Activated CD8-positive, alpha-beta T cell treated with anti-CD3 and anti-CD28 coated beads for 36 hours (primary cell): Measurements from ENCODE around the gene HSPB1. TPM values are rescaled to one million over a fixed set of nuclear protein-coding genes. Genes with fewer than 3 reads are reported as not detected.
A peak's percentile ranks its signal among the peaks of the same experiment; 100 is the strongest.

Experiments
- ATAC-seq: fragments of 200-7000 bp; cut with Tn5 transposase; one replicate; pipeline ENCODE4 v1.10.0; 2021; ENCODE audit warnings: mild to moderate bottlenecking, moderate library complexity
- CTCF ChIA-PET: fragments of 350-600 bp; sonication (Branson Sonifier 250); formaldehyde crosslinking; loops from one replicate; lab custom pipeline; 2021; ENCODE audit warnings: antibody characterized with exemption; lab: Charles Lee
- POLR2A ChIA-PET: fragments of 350-600 bp; sonication (Branson Sonifier 250); formaldehyde crosslinking; loops from one replicate; lab custom pipeline; 2021; ENCODE audit warnings: antibody characterized with exemption; lab: Charles Lee
- DNase-seq: peaks from one replicate; pipeline ENCODE4 v3.0.0-alpha.2; 2020
- H3K27ac Mint-ChIP-seq: one replicate; pipeline ENCODE4 v1.8.0; 2021; ENCODE audit warnings: mild to moderate bottlenecking, mixed read lengths
- H3K27me3 Mint-ChIP-seq: one replicate; pipeline ENCODE4 v1.8.0; 2021; ENCODE audit warnings: mixed read lengths
- H3K36me3 Mint-ChIP-seq: one replicate; pipeline ENCODE4 v1.8.0; 2021; ENCODE audit warnings: low read depth, mixed read lengths
- H3K4me1 Mint-ChIP-seq: one replicate; pipeline ENCODE4 v1.8.0; 2021; ENCODE audit warnings: low read depth, mixed read lengths
- H3K4me3 Mint-ChIP-seq: one replicate; pipeline ENCODE4 v1.8.0; 2021; ENCODE audit warnings: mild to moderate bottlenecking, moderate library complexity, mixed read lengths
- H3K9me3 Mint-ChIP-seq: one replicate; pipeline ENCODE4 v1.8.0; 2021; ENCODE audit warnings: mixed read lengths
- intact Hi-C: fragments of 100-400 bp; cut with micrococcal nuclease; formaldehyde crosslinking; loops from one replicate; pipeline ENCODE4 v1.10.0; 2022
- total RNA-seq, 2 experiments: library from RNA; stranded (reverse); gene quantifications; one replicate each; pipeline ENCODE4 v1.2.3, GENCODE V29; 2021
- TF ChIP-seq, protein P1 (sequence below): fragments of 200-600 bp; IDR thresholded peaks from one replicate; pipeline ENCODE4 v1.8.0; 2022; ENCODE audit warnings: antibody characterized with exemption, mild to moderate bottlenecking

Gene HSPB1
- total RNA-seq, 2 experiments from 2014 or later, result 104 to 109 TPM

GRCh38 chr7:76260171-76260703 is 42.2 kb upstream of the HSPB1 start:
- CTCF ChIA-PET, result interaction anchor here (1.0 kb wide), 1 partner anchor 82 kb away, joined by 4 read pairs; no protein-coding TSS in a partner anchor
- H3K27ac Mint-ChIP-seq, result no peak overlapping the region
- TF ChIP-seq, protein P1, sequence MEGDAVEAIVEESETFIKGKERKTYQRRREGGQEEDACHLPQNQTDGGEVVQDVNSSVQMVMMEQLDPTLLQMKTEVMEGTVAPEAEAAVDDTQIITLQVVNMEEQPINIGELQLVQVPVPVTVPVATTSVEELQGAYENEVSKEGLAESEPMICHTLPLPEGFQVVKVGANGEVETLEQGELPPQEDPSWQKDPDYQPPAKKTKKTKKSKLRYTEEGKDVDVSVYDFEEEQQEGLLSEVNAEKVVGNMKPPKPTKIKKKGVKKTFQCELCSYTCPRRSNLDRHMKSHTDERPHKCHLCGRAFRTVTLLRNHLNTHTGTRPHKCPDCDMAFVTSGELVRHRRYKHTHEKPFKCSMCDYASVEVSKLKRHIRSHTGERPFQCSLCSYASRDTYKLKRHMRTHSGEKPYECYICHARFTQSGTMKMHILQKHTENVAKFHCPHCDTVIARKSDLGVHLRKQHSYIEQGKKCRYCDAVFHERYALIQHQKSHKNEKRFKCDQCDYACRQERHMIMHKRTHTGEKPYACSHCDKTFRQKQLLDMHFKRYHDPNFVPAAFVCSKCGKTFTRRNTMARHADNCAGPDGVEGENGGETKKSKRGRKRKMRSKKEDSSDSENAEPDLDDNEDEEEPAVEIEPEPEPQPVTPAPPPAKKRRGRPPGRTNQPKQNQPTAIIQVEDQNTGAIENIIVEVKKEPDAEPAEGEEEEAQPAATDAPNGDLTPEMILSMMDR, result no peak
- H3K36me3 Mint-ChIP-seq, result no peaks in the 10 kb centered on the region
- H3K4me3 Mint-ChIP-seq, result no peak overlapping the region
- peaks cover 21% of the 10 kb centered on the region for H3K27me3 Mint-ChIP-seq
- intact Hi-C loops, result no loop called here
- no peaks in the 10 kb centered on the region for H3K9me3 Mint-ChIP-seq
- H3K4me1 Mint-ChIP-seq, result no peaks in the 10 kb centered on the region
- ATAC-seq, result peak; percentile 91
- peak; percentile 63 for DNase-seq
- POLR2A ChIA-PET, result no interaction called here

DNA sequence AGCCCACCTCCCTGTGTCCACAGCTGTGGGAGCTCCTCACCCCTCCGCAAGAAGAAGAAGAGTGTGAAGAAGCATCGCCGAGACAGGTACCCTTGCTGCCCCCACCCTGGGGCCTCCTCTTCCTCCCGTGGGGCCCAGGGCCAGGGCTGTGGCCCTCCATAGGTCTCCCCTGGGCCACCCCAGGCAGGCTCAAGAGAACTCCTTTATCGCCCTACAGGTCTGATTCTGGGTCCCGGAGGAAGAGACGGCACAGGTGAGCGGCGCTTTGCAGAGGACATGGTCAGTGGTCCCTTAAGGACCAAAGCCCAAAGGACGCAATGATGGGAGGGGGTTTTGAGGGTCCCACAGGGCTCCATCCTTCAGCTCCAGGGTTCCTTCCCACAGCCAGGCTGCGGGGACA is 41.1 kb upstream of the HSPB1 start:
- Mint-ChIP-seq H3K9me3 (no peaks in the 10 kb centered on the region), H3K4me3 (no peak overlapping the region), H3K4me1 (no peaks in the 10 kb centered on the region), H3K27me3 (peaks cover 23% of the 10 kb centered on the region), H3K36me3 (no peaks in the 10 kb centered on the region), H3K27ac (no peak overlapping the region)
- no peak for ATAC-seq
- no peak for DNase-seq
- CTCF ChIA-PET, result interaction anchor here (1.0 to 2.7 kb wide), 3 partner anchors 53 to 84 kb away, joined by 4 to 33 read pairs (median 9); no protein-coding TSS in a partner anchor
- TF ChIP-seq, protein P1, result no peak
- POLR2A ChIA-PET, result interaction anchor here (1.3 kb wide), 1 partner anchor 13 kb away, joined by 3 read pairs; no protein-coding TSS in a partner anchor
- intact Hi-C loops, result no loop called here

GRCh38 chr7:76261931-76262330 is 40.5 kb upstream of the HSPB1 start:
- Mint-ChIP-seq H3K36me3 (no peaks in the 10 kb centered on the region), H3K4me1 (peaks cover 1% of the 10 kb centered on the region), H3K27me3 (peaks cover 24% of the 10 kb centered on the region), H3K27ac (no peak overlapping the region), H3K9me3 (no peaks in the 10 kb centered on the region), H3K4me3 (no peak overlapping the region)
- no peak for ATAC-seq
- ChIA-PET CTCF (interaction anchor here (0.9 to 2.7 kb wide), 9 partner anchors 21 to 97 kb away, joined by 3 to 33 read pairs (median 4); partner anchors contain the start of genes SRRM3 and YWHAG), POLR2A (interaction anchor here (1.3 kb wide), 1 partner anchor 12 kb away, joined by 3 read pairs; no protein-coding TSS in a partner anchor)
- DNase-seq, result no peak
- intact Hi-C loops, result no loop called here
- TF ChIP-seq, protein P1, result no peak

DNA sequence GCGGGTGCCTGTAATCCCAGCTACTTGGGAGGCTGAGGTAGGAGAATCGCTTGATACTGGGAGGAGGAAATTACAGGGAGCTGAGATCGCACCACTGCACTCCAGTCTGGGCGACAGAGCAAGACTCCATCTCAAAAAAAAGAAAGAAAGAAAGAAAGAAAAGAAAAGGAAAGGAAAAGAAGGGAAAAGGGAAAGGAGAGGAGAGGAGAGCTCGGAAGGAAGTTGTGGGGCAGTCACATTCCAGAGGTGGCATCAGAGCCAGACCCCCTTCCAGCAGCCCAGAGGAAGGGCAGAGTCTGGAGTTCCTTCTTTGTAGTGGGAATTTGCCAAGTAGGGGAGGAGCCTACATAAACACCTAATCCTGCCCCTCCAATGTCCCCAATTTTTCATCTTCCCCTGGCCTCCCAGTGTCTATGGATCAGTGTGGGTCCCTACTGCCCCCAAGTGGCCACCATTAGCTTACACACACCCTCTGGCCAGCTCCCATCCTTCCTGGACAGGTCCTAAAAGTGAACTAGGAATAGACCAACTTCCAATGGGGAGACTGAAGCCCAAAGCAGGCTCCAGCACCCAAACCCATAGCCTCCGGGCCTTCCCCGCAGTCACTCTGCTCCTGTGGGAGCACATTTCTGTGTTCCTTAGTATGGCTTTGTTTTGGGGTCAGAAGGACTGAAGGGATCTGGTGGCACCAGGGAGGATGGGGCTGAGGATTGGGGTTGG is 39.6 kb upstream of the HSPB1 start:
- H3K9me3 Mint-ChIP-seq, result no peaks in the 10 kb centered on the region
- peaks cover 3% of the 10 kb centered on the region for H3K4me1 Mint-ChIP-seq
- no peak overlapping the region for H3K4me3 Mint-ChIP-seq
- TF ChIP-seq, protein P1, result peak; percentile 63
- no peaks in the 10 kb centered on the region for H3K36me3 Mint-ChIP-seq
- DNase-seq (peak; percentile 64), ATAC-seq (peak; percentile 43)
- intact Hi-C loops, result no loop called here
- H3K27me3 Mint-ChIP-seq, result peaks cover 23% of the 10 kb centered on the region
- no peak overlapping the region for H3K27ac Mint-ChIP-seq
- CTCF ChIA-PET, result interaction anchor here (0.6 to 2.7 kb wide), 23 partner anchors 8 to 243 kb away, joined by 3 to 33 read pairs (median 4); partner anchors contain the start of genes SRRM3 and YWHAG
- POLR2A ChIA-PET, result no interaction called here
